HUES64 (cell line): ENCODE results near the gene AGAP1.

Experiments
- H3K27ac ChIP-seq: 2 replicates; pipeline ENCODE4 v1.7.0; 2013; ENCODE audit warnings: low read depth, low read length, inconsistent platforms
- H3K27me3 ChIP-seq: 2 replicates; pipeline ENCODE4 v1.6.1; 2013; ENCODE audit warnings: mild to moderate bottlenecking, low read length; ENCODE audit not compliant: insufficient read depth
- H3K36me3 ChIP-seq: 2 replicates; pipeline ENCODE4 v1.6.1; 2013; ENCODE audit warnings: mild to moderate bottlenecking, low read length; ENCODE audit not compliant: insufficient read depth
- H3K4me1 ChIP-seq: 2 replicates; pipeline ENCODE4 v1.6.1; 2013; ENCODE audit warnings: mild to moderate bottlenecking, low read length, moderate library complexity; ENCODE audit not compliant: insufficient read depth
- H3K4me3 ChIP-seq: 2 replicates; pipeline ENCODE4 v1.5.1; 2013; ENCODE audit warnings: mild to moderate bottlenecking, low read length, moderate library complexity
- H3K9ac ChIP-seq: 2 replicates; pipeline ENCODE4 v1.6.1; 2013; ENCODE audit warnings: mild to moderate bottlenecking, low read depth, low read length
- H3K9me3 ChIP-seq: 2 replicates; pipeline ENCODE4 v1.6.1; 2013; ENCODE audit warnings: low read depth, low read length; ENCODE audit not compliant: insufficient read depth
- WGBS: fragments of 150-250, 120-280 bp; methylation state at CpG from one replicate; pipeline ENCODE4 v1.1.7; 2013; ENCODE audit warnings: missing lambda C conversion rate; 5-methylcytosine and 5-hydroxymethylcytosine counted together

Gene AGAP1

DNA sequence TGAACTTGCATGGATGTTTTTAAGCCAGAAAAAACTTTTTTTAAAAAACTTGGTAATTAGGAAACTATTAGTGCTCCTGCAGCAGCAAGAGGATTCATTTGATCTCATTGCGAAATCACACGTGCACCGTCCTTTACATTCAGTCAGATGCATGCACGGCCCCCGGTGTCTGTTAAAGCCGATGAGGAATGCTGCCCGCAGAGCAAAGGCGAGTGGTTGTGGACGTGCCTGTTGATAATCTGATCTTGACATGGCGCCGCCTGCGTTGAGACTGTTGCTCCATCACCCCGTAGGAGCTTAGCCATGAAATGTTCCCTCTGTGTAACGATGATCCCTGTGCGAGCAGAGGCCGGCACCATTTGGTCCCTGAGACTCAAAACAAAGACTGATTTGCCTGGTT, 374.4 kb downstream of the AGAP1 start:
- no peaks in the 10 kb centered on the region for H3K36me3 ChIP-seq
- no peak overlapping the region for H3K9ac ChIP-seq
- peaks cover 27% of the 10 kb centered on the region for H3K4me1 ChIP-seq
- 0 out of 2 replicates have a peak, but pooled peaks cover 2% of the 10 kb centered on the region for H3K9me3 ChIP-seq
- 95% methylated on average over 16 of the region's 16 CpGs for WGBS
- H3K27ac ChIP-seq = no peak overlapping the region
- no peak overlapping the region for H3K4me3 ChIP-seq
- H3K27me3 ChIP-seq = no peaks in the 10 kb centered on the region

DNA sequence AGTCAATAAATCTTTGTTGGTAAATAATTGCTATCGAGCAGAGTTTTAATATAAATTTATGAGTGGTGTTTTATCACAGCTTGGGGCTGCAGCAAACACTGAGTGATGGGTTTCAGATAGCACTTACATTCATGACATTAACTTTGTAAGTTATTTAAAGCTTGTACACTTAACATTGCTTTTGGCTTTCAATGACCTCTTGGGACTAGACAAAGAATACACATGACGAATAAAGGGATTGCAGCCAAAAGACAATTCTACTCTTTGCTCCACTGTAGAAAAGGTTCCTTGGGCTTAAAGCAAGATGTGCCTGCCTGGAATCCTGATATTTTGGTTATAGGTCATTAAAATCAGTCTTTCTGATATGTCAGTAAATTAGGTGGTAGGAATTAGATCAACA, 374.8 kb downstream of the AGAP1 start:
- Histone ChIP-seq H3K9ac (no peak overlapping the region), H3K27me3 (no peaks in the 10 kb centered on the region), H3K36me3 (no peaks in the 10 kb centered on the region), H3K9me3 (0 out of 2 replicates have a peak, but pooled peaks cover 2% of the 10 kb centered on the region), H3K4me3 (no peak overlapping the region), H3K4me1 (peaks cover 27% of the 10 kb centered on the region), H3K27ac (no peak overlapping the region)
- 91% methylated on average over 2 of the region's 2 CpGs for WGBS

DNA sequence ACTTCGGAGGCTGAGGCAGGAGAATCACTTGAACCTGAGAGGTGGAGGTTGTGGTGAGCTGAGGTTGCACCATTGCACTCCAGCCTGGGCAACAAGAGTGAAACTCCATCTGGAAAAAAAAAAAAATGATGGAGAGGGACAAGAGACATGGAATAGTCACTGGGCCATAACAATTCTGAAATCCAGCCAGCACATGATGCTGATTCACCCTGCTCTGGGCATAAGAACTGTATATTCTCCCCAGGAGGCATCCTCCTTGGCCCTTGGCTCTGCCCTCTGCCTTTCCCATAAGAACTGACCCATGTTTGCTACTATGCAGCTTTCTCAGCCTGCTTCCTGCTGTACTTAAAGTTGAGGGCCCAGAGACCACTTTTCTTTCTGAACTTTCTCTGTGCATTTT, 376.7 kb downstream of the AGAP1 start:
- Histone ChIP-seq H3K9me3 (0 out of 2 replicates have a peak, but pooled peaks cover 2% of the 10 kb centered on the region), H3K36me3 (no peaks in the 10 kb centered on the region)

DNA sequence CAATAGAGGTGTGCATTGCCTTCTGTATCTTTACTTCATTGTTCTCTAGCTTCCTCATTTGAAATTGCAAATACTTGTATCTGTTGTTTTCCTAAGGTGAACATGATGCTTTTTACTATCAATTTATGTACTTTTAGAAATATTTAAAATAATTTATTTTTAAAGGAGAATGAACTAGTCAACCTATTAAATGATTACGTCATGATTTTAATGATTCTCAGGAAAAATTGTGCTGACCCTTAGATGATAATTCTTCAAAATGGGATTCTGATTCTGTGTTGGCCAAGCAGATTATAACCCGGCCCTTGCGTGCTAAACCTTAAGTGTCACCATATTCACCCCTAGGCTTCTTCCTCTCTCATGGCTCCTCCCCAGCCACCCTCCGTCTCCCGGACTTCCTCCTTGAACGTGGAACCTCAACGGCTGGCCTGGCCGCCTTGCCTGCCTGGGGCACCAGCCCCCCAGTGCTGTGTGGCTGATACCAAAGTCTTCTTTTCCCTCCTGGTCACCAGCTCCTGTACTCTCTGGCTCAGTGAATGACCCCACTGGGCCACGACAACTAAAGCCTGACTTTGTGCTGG, 382.3 kb downstream of the AGAP1 start:
- H3K9ac ChIP-seq = no peak overlapping the region
- no peaks in the 10 kb centered on the region for H3K36me3 ChIP-seq
- H3K9me3 ChIP-seq = no peaks in the 10 kb centered on the region
- H3K27ac ChIP-seq = no peak overlapping the region
- H3K4me3 ChIP-seq = no peak overlapping the region
- 94% methylated on average over 9 of the region's 9 CpGs for WGBS
- no peaks in the 10 kb centered on the region for H3K27me3 ChIP-seq
- no peaks in the 10 kb centered on the region for H3K4me1 ChIP-seq

More for the DNA sequence above, 376.7 kb downstream of the AGAP1 start:
- Histone ChIP-seq H3K4me3 (no peak overlapping the region), H3K4me1 (peaks cover 11% of the 10 kb centered on the region), H3K27me3 (no peaks in the 10 kb centered on the region), H3K9ac (no peak overlapping the region), H3K27ac (no peak overlapping the region)
- WGBS = 95% methylated on average over 1 of the region's 1 CpG

DNA sequence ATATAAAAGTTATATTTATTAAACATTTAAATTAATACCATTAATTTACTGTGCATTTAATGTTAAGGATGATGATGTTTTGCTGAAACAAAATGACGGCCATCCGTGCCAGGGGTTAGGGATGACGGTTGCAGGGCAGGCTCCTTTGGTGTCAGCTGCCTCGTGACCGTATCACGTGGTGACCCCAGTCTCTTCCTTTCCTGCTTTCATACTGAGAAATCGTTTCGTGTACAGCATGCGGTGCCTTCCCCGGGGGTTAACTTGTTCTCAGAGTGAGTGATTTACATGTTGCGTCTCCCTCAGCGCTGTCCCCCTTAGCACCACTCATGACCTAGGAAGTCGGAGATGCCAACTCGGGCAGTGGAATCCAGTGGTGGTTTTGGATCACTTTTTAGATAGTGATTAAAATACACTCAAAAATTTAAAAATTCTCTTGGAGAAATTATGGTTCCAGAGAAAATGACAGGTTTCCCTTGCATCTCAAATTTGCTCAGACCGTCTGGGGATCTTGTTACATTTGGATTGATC, 383.5 kb downstream of the AGAP1 start:
- H3K27me3 ChIP-seq = no peaks in the 10 kb centered on the region
- H3K4me3 ChIP-seq = no peak overlapping the region
- no peak overlapping the region for H3K27ac ChIP-seq
- H3K9ac ChIP-seq = no peak overlapping the region
- no peaks in the 10 kb centered on the region for H3K36me3 ChIP-seq
- WGBS = 83% methylated on average over 13 of the region's 15 CpGs
- H3K4me1 ChIP-seq = no peaks in the 10 kb centered on the region
- H3K9me3 ChIP-seq = no peaks in the 10 kb centered on the region

DNA sequence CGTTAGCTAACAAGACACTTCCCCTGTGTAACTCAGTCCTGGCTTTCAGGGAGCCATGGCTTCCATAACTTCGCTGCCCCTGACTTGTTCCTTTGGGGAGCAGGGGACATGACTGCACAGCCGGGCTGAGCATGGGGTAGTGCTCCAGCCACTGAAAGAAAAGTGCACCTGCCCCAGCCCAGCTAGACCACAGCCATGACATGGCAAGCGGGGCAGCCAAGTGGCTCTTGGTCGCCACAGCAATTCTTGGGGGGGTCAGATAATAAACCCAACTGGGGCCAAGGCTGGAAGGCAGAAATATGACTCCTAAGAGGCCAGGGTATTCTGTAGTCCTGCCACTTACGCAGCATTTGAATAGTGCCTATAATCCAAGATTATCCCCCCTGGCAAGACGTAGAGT, 385.3 kb downstream of the AGAP1 start:
- H3K9me3 ChIP-seq = no peaks in the 10 kb centered on the region
- 95% methylated on average over 6 of the region's 7 CpGs for WGBS
- no peaks in the 10 kb centered on the region for H3K4me1 ChIP-seq
- no peak overlapping the region for H3K9ac ChIP-seq
- H3K27me3 ChIP-seq = no peaks in the 10 kb centered on the region
- no peak overlapping the region for H3K4me3 ChIP-seq
- no peak overlapping the region for H3K27ac ChIP-seq
- H3K36me3 ChIP-seq = no peaks in the 10 kb centered on the region

DNA sequence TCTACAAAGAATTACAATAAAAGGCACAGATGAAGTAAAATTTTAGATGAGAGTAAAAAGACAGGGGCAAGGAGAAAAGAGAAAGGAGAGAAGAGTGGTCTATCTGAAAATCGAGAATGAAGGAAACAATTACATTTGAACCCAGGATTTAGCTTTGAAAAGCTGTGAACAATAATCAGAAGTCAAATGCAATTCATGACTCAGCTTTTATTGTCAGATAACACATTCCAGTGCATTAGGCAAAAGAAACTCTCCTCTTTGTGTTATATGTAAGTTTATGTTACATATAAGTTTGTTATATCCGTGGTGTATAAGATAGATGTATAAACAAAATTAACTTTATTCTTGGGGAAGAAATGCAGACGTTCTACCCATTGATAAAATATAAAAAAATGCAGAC, 389.8 kb downstream of the AGAP1 start:
- peaks cover 6% of the 10 kb centered on the region; the same call in 1 of the 2 replicates for H3K36me3 ChIP-seq
- 86% methylated on average over 1 of the region's 3 CpGs for WGBS
- no peaks in the 10 kb centered on the region for H3K9me3 ChIP-seq
- no peaks in the 10 kb centered on the region for H3K27me3 ChIP-seq
- no peak overlapping the region for H3K4me3 ChIP-seq
- no peaks in the 10 kb centered on the region for H3K4me1 ChIP-seq
- H3K27ac ChIP-seq = no peak overlapping the region
- no peak overlapping the region for H3K9ac ChIP-seq

DNA sequence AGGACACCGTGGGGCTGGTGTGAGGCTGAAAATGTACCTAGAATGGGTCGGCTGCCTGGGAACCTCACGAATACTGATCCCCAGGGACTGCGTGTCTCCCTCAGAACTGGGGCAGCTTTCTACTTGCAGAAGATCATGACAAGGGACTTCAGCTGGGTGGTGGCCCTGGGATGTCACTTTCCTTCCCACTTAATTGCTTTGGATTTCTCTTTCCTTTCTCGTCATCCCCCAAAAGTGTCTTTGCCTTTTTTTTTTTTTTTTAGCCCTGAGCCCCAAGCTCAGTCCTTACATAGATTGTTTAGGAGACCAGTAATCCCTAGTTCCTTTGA, 395.4 kb downstream of the AGAP1 start:
- H3K4me3 ChIP-seq = no peak overlapping the region
- H3K9me3 ChIP-seq = no peaks in the 10 kb centered on the region
- peaks cover 6% of the 10 kb centered on the region; the same call in 1 of the 2 replicates for H3K36me3 ChIP-seq
- WGBS = 97% methylated on average over 5 of the region's 5 CpGs
- no peaks in the 10 kb centered on the region for H3K4me1 ChIP-seq
- no peak overlapping the region for H3K27ac ChIP-seq
- H3K9ac ChIP-seq = no peak overlapping the region
- H3K27me3 ChIP-seq = no peaks in the 10 kb centered on the region

DNA sequence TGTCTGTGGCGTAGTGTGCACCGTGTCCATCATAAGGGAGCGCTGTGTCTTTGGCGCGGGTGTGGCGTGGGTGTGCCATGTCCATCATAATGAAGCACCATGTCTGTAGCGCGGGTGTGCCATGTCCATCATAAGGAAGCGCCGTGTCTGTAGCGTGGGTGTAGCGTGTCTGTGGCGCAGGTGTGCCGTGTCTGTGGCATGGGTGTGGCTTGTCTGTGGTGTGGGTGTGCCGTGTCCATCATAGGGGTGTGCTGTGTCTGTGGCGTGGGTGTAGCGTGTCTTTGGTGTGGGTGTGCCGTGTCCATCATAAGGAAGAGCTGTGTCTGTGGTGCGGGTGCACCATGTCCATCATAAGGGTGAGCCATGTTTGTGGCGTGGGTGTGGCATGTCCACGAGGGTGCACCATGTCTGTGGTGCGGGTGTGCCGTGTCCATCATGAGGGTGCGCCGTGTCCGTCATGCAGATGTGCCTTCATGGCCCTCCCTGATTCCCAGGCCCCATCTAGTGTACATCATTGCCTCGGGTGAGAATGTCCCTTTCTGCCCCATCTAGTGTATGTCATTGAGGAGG, 399.4 kb downstream of the AGAP1 start:
- WGBS = 97% methylated on average over 27 of the region's 27 CpGs
- no peak overlapping the region for H3K9ac ChIP-seq

DNA sequence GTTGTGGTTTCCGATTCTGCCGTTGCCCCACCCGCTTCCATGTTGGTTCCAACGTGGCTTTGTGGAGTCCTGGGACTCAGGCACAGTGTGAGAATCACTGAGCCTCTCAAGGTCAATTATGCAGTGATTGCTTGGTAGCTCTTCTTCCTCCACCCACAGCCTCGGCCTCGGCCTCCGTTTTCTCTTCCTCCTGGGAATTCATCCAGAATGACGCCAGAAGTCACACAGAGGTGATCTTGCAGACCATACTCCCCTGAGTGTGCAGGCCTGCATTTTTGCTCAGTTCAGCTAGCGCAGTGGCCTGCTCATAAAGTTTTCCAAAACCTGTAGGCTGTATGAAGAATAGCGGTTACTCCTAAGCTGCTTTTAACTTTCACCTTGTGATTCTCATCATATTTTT, 401.0 kb downstream of the AGAP1 start:
- Histone ChIP-seq H3K4me1 (no peaks in the 10 kb centered on the region), H3K27ac (no peak overlapping the region), H3K27me3 (no peaks in the 10 kb centered on the region), H3K9ac (no peak overlapping the region), H3K36me3 (no peaks in the 10 kb centered on the region), H3K9me3 (no peaks in the 10 kb centered on the region), H3K4me3 (no peak overlapping the region)
- WGBS = 96% methylated on average over 10 of the region's 10 CpGs

More for the DNA sequence above, 399.4 kb downstream of the AGAP1 start:
- H3K36me3 ChIP-seq = no peaks in the 10 kb centered on the region
- H3K27ac ChIP-seq = no peak overlapping the region
- no peaks in the 10 kb centered on the region for H3K27me3 ChIP-seq
- no peaks in the 10 kb centered on the region for H3K9me3 ChIP-seq
- no peak overlapping the region for H3K4me3 ChIP-seq
- no peaks in the 10 kb centered on the region for H3K4me1 ChIP-seq

DNA sequence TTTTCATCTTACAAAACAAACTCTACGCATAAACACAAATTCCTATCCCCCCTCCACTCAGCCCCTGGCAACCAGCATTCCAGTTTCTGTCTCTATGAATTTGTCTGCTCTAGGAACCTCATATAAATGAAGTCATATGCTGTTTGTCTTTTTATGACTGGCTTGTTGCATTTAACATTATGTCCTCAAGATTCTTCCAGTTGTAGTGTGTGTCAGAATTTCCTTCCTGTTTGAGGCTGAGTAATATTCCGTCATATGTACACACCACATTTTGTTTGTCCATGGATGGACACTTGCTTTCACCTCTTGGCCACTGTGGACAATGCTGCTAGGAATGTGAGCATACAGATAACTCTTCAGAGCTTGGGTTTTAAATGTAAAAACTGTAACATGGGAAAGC, 402.2 kb downstream of the AGAP1 start:
- Histone ChIP-seq H3K9ac (no peak overlapping the region), H3K4me1 (no peaks in the 10 kb centered on the region), H3K36me3 (no peaks in the 10 kb centered on the region), H3K27ac (no peak overlapping the region), H3K9me3 (no peaks in the 10 kb centered on the region), H3K4me3 (no peak overlapping the region), H3K27me3 (no peaks in the 10 kb centered on the region)
- WGBS = 94% methylated on average over 2 of the region's 2 CpGs
